ENCODE data around the gene HTR2B. TPM values are rescaled to one million over a fixed set of nuclear protein-coding genes. Genes with fewer than 3 reads are reported as not detected.

Gene HTR2B
- total and polyA plus RNA-seq, 11 donors, result 0.25 to 2.2 (median 0.61) TPM

DNA sequence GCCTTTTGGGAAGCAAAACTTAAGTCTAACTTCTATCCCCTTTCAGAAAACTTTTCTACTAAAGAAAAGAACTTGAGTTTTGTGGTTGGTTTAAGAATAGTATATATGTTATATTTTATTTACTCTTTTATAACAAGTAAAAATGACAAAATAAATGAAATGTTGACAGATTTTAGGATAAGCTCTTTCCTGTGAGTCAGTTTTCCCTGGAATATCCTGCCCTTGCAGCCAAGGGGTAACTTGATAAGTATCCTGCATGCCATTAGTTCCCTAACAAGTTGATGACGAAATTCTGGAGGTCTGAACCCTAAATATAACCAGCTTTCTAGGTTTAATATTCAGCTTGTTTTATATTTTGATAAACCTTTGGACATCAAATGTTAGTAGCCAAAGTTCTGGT lies 7.3 kb upstream of the HTR2B start:
- WGBS, 4 donors, result 45 to 66% (median 54%) methylated on average over 1 of the region's 1 CpG
- Histone ChIP-seq H3K4me1 (peaks cover 0 to 34% (median 8%) of the 10 kb centered on the region in 12 donors), H3K27ac (no peak overlapping the region), H3K27me3 (no peaks in the 10 kb centered on the region), H3K4me3 (no peak overlapping the region), H3K9me3 (no peaks in the 10 kb centered on the region), H3K36me3 (no peaks in the 10 kb centered on the region)
- ATAC-seq, result peak in 1 of 4 donors; percentile 39
- TF ChIP-seq, protein P1, sequence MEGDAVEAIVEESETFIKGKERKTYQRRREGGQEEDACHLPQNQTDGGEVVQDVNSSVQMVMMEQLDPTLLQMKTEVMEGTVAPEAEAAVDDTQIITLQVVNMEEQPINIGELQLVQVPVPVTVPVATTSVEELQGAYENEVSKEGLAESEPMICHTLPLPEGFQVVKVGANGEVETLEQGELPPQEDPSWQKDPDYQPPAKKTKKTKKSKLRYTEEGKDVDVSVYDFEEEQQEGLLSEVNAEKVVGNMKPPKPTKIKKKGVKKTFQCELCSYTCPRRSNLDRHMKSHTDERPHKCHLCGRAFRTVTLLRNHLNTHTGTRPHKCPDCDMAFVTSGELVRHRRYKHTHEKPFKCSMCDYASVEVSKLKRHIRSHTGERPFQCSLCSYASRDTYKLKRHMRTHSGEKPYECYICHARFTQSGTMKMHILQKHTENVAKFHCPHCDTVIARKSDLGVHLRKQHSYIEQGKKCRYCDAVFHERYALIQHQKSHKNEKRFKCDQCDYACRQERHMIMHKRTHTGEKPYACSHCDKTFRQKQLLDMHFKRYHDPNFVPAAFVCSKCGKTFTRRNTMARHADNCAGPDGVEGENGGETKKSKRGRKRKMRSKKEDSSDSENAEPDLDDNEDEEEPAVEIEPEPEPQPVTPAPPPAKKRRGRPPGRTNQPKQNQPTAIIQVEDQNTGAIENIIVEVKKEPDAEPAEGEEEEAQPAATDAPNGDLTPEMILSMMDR (IDR thresholded peaks at IDR 0.05), result no peak
- no peak for TF ChIP-seq POLR2A (IDR thresholded peaks at IDR 0.05)
- intact Hi-C loops (cut with DNase I), result no loop called here
- no peak for DNase-seq

DNA sequence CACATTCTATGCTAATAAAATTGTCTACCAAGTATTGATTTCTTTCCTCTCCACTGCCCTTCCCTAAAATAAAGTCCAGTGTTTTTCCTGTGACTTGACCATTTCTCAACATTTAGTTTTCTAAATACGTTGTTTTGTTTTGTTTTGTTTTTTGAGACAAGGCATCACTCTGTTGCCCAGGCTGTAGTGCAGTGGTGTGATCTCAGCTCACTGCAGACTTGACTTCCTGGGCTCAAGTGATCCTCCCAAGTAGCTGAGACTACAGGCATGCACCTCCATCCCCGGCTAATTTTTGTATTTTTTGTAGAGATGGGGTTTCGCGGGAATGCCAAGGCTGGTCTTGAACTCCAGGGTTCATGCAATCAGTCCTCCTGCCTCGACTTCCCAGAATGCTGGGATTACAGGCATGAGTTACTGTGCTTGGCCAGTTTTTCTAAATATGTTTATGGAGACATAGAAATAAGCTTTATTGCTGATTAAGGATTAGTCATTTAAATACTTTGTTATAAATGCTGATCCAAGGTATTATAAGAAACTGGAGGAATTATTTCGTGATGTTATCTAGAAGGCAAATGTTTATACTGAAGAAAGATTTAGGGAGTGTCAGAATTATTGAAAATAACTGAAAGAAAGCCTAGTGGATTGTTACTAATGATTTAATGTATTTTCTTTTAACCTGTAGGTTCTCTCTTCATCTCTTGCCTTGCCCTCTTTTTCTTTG lies 5.7 kb upstream of the HTR2B start:
- Histone ChIP-seq H3K27me3 (no peaks in the 10 kb centered on the region), H3K4me1 (peaks cover 0 to 34% (median 9%) of the 10 kb centered on the region in 12 donors), H3K9me3 (no peaks in the 10 kb centered on the region), H3K36me3 (no peaks in the 10 kb centered on the region), H3K4me3 (no peak overlapping the region), H3K27ac (no peak overlapping the region)
- 92 to 96% (median 94%) methylated on average over 6 of the region's 6 CpGs for WGBS, 4 donors
- DNase-seq (no peak), ATAC-seq (no peak)
- intact Hi-C loops (cut with DNase I), result no loop called here
- TF ChIP-seq, protein P1 (IDR thresholded peaks at IDR 0.05), result no peak
- TF ChIP-seq POLR2A (IDR thresholded peaks at IDR 0.05), result no peak

GRCh38 chr2:231129216-231129615 lies 4.4 kb upstream of the HTR2B start:
- no peaks in the 10 kb centered on the region for H3K36me3 ChIP-seq
- peaks cover 0 to 30% (median 16%) of the 10 kb centered on the region in 12 donors for H3K4me1 ChIP-seq
- no peaks in the 10 kb centered on the region for H3K9me3 ChIP-seq
- H3K27me3 ChIP-seq, result no peaks in the 10 kb centered on the region
- intact Hi-C loops (cut with DNase I), result no loop called here
- no peak for TF ChIP-seq POLR2A (IDR thresholded peaks at IDR 0.05)
- no peak for ATAC-seq
- H3K27ac ChIP-seq, result no peak overlapping the region
- no peak overlapping the region for H3K4me3 ChIP-seq
- DNase-seq, result no peak
- 91 to 98% (median 95%) methylated on average over 1 of the region's 1 CpG for WGBS, 4 donors

DNA sequence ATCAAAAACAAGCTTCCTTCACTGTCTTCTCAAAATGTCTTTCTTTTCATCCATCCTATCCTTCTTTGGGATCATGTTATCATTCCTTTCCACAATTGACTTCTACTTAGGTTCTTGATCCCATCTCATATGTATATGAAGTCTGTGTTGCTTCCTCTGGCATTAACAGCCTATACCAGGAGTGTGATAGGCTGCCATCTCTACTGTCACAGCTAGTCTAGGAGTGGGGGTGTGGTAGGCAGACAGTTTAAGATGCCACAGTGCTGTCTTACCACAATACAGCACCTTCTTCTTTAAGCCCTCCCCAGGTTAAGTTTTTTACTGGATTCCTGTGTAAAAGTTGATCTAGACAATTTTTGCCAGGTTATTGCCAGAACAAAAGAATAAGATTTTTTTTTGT lies 3.7 kb upstream of the HTR2B start:
- H3K4me3 ChIP-seq, result no peak overlapping the region
- DNase-seq (no peak), ATAC-seq (no peak)
- TF ChIP-seq, protein P1 (IDR thresholded peaks at IDR 0.05), result no peak
- no peak for TF ChIP-seq POLR2A (IDR thresholded peaks at IDR 0.05)
- no peaks in the 10 kb centered on the region for H3K27me3 ChIP-seq
- no peaks in the 10 kb centered on the region for H3K9me3 ChIP-seq
- peaks cover 2 to 33% (median 22%) of the 10 kb centered on the region in 12 donors for H3K4me1 ChIP-seq
- intact Hi-C loops (cut with DNase I), result no loop called here
- H3K36me3 ChIP-seq, result no peaks in the 10 kb centered on the region
- H3K27ac ChIP-seq, result no peak overlapping the region

DNA sequence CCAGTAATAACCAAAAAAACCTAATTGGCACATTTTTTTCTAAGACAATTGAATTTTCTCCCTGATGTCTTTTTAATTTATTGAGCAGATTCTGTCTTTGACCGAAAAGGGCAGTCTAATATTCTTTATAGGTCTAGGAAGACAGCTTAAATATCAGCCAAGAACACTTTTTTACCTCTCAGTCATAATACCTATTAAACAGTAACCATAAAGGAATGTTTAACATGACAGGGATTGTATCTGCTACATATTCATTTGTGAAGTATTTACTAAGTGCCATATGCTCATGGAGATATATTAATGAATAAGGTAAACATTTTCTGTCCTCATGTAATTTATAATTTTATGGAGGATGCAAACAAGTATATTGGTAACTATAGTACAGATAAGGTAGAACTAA lies 3.1 kb upstream of the HTR2B start:
- H3K4me1 ChIP-seq, result peaks cover 2 to 37% (median 25%) of the 10 kb centered on the region in 12 donors
- no peaks in the 10 kb centered on the region for H3K27me3 ChIP-seq
- no peaks in the 10 kb centered on the region for H3K9me3 ChIP-seq
- WGBS, 4 donors, result 90 to 97% (median 94%) methylated on average over 1 of the region's 1 CpG
- ATAC-seq (no peak), DNase-seq (no peak)
- no peaks in the 10 kb centered on the region for H3K36me3 ChIP-seq
- intact Hi-C loops (cut with DNase I), result no loop called here
- no peak overlapping the region for H3K27ac ChIP-seq
- no peak for TF ChIP-seq POLR2A (IDR thresholded peaks at IDR 0.05)
- TF ChIP-seq, protein P1 (IDR thresholded peaks at IDR 0.05), result no peak
- H3K4me3 ChIP-seq, result no peak overlapping the region

Measured in heart left ventricle (tissue), 16 donors.